HG02759 (cell line): ENCODE data around the gene MRPL10.

Experiments
- ATAC-seq: cut with Tn5 transposase; IDR thresholded peaks from one replicate; pipeline ENCODE4 v1.9.1; 2021; ENCODE audit warnings: mild to moderate bottlenecking, moderate library complexity; ENCODE audit not compliant: unreplicated experiment

The MRPL10 gene

GRCh38 chr17:47815106-47815918 lies 16.0 kb downstream of the MRPL10 start:
- ATAC-seq: no peak

DNA sequence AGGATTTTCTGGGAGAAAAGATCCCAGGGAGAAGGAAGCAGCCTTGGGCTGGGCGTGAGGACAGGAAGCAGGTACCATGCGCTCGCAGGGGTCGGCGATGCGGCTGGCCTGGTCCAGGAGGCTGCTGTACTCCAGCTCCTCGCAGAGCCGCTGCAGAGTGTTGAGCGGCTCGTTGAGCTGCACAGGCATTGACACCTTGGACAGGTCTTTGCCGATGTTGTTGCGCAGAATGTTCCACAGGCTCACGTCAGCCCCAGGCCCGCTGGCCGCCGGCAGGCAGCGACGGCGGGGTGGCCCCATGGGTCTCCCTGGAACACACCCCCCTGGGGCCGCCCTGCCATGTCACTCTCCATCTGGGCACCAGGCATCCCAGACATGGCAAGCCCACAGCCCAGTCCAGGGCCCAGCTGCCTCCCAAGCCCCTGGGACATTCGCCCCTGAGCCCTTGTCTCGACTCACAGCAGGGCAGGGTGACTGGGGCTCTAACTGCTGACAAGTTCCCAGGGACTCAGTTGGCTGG lies 17.8 kb downstream of the MRPL10 start:
- ATAC-seq: no peak

- no peak for ATAC-seq
These were observed 18.3 kb downstream of the MRPL10 start for GRCh38 chr17:47813077-47813476.

DNA sequence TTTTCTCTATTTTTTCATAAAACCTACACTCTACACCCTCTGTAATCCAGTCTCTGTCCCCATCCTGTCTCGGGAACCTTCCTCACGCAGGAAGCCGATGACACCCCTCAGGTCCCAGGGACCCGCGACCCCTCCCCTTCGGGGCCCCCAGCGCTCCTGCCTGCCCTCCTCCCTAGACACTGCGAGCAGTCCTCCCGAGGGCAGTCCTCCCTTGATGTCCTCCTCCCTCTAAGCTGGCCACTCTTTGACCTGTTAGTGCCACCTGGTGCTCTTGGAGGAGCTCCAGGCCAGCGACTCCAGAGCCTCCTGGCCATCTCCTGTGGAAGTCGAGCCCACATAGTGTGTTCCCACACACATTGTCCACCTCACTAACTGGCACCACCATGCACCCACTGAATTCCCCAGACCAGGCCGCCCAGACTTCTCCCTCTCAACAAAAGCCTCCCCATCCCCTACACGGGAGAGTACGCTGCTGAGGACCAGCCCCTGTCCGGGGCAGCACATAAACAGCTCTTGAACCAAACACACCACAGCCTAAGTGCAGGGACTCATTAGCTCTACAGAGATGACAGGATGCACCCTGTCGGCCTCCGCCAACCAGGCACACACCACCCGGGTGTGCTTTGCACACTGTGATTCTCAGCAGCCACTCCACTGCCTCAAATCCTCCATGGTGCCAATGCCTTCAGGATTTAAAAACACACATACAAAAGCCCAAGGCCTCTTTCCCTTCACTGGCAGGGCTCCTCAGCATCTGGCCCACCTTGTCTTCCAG lies 19.0 kb downstream of the MRPL10 start:
- ATAC-seq: no peak

DNA sequence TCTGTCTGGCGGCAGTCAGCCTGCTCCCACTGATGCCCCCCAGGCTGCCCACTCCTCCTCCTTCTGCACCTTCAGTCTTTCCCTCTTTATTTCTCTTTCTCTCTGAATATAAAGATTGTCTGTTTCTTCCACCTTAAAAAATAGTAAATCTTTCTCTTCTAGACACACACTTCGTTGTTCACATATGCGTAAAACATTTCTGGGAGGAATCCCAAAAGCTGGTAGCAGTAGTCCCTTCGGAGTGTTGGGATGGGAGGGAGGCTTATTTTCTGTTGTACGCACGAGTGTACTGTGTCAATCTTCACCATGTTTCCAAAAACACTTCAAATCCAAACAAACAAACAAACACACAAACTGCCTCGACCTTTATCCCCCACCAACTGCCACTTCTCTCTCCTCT lies 19.6 kb downstream of the MRPL10 start:
- ATAC-seq: no peak

DNA sequence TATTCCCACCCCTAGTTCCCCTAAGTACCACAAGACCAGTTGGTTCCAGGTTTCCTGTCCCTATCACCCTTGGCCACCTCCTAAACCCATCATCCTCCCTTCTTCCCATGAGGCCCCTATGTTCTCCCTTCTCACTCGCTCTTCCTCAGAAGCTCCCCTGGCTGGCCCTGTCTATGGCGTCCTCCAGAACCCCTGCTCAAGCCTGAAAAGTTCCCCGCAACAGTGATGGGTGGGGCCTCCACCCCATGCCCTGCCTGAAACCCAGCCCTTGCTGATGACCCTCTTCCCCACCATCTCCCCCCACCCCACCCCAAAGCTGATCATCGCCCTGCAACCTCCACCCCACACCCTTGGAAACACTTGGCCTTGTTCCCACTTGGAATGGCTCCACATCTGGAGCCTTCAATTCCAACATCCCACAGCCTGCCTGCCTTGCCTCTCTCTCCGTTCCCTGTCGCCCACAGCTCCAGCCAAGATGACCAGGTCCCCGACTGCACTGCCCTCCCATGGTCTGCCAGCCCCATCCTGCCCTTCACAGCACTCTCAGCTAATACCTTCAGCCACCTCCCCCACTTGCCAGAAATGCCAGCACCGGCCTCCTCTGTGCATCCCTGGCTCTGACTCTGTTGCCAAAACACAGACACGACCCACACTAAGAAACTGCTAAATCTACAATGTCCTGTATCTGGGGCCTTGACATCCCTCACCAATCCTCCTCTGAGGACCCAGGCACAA lies 20.3 kb downstream of the MRPL10 start:
- no peak for ATAC-seq

DNA sequence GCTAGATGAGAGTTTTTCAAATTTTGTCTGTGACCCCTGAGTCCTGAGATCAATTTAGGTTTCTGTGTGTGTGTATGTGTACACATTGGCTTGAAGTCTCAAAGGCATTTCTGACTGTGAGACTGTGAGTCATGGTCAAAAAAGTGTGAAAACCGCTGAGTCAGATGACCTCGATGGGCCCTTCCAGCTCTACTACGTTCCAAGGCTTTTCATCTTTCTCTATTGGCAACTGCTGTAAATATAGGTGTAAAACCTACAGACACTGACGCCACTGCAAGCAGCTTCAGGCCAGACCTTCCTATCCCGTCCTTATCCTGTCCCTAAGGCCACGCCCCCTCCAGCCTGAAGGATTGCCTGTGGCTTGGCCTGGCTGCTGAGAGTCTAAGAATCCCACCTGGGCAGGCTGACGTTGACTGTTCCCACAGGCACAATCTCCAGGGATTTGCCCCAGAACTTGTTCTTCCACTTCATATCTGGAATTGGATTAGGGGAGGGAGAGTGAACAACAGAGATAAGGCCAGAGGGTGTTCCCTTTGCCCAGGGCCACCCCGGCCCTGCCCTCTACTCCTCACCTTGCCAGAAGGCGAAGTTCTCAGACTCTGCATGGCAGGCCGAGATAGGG lies 21.0 kb downstream of the MRPL10 start:
- ATAC-seq: no peak

DNA sequence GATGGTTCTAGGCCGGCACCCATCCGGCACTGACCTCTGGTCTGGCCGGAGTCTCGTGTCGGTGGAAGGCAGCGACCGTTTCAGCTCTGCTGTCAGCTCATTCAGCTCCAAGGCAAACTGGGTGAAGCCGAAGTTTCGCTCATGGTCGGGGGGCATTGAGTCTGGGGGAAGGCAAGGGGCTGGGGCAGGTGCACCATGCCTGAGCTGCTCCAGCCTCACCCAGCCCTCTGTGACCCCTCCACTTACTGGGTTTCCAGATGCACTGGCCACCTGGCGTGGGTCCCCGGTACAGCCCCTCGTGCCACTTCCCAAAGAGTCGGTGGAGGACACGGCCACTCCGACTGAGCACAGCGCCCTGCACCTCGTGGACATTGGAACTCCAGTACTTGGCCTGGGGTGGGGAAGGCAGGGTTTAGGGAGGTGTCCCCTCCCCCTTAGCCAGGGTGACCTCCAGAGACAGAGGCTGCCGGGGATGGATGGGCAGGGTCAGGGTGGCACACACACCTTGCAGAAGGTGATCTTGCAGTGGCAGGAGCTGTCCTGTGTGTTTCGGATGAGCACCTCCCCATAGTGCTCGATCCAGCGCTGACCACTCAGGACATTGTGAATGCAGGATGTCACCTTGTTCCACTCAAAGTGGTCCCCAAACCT lies 22.4 kb downstream of the MRPL10 start:
- no peak for ATAC-seq

- ATAC-seq: no peak
These were observed 23.1 kb downstream of the MRPL10 start for GRCh38 chr17:47808036-47808829.

DNA sequence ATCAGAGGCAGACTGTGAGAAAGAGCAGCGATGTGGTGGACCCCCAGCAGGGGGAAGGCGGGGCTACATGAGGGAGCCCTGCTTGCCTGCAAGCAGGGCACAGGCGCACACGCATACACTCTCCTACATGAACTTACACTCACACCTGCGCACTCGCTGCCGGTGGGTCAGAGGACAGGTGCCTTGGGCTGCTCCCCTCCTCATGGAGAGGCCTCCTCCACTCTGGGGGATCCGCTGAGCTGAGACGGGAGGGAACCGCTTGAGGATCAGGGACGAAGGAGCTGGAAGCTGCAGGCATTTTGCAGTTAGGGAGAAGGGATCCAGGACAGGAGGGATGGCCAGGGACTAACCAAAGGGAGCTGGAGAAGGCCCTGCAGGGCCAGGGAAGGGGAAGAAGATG lies 23.9 kb downstream of the MRPL10 start:
- no peak for ATAC-seq

- no peak for ATAC-seq
These were observed 24.5 kb downstream of the MRPL10 start for GRCh38 chr17:47806913-47807255.

GRCh38 chr17:47806026-47806912 lies 25.1 kb downstream of the MRPL10 start:
- no peak for ATAC-seq

DNA sequence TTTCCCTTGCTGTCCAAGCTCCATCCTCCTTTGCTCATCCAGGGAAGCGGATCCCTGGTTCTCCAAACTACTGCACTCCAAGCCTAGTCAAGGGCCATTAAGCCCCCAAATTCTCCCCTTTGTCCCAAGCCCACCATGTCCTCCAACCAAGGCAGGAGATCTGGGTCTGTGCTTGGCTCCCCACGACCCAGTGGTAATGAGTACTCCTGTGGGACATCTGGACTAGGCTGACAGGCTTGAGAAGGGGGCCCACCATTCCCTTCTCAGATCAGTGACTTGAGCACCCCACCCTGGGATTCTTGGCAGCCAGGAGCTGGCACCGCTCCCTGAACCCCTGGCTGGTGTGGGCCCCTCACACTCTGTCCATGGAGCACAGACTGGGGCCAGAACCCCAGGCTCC lies 26.9 kb downstream of the MRPL10 start:
- ATAC-seq: no peak

DNA sequence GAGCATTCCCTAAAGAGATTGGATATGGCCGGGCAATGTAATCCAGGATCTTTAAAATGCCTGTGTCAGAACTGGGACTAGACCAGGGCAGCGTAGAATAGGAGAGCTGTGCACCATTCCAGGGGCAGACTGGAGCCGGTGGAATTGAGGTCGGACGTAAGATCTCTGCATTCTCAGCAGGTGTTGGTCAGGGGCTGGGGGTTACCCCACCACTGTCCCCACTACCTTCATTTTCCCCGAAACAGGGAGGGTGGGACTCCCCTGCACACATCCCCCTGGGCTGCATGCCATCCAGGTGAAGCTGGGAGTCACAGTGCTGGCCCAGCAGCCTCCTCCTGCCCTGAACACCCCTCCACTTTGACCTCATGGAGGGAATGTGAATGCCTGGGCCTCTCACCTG lies 27.6 kb downstream of the MRPL10 start:
- ATAC-seq: no peak

- ATAC-seq: no peak
These were observed 28.1 kb downstream of the MRPL10 start for GRCh38 chr17:47803201-47803600.

GRCh38 chr17:47802341-47803022 lies 28.9 kb downstream of the MRPL10 start:
- no peak for ATAC-seq

DNA sequence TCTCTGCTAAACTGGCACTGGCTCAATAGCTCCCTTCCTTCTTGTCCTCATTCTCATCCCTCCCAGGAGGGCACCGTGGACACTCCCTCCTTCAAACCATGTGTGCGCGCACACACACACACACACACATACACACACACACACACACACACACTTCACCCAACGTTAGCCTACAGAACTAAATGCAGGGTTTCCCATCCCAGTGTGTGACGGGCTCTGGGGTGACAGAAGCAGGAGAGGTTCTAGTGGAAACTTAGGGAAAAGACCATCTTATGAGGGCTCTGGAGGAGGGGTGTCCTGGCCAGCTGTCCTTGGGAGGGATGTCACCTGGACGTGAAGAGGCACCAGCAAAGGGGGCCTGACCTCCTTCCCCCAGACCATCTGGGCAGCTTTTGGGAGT lies 29.4 kb downstream of the MRPL10 start:
- no peak for ATAC-seq

DNA sequence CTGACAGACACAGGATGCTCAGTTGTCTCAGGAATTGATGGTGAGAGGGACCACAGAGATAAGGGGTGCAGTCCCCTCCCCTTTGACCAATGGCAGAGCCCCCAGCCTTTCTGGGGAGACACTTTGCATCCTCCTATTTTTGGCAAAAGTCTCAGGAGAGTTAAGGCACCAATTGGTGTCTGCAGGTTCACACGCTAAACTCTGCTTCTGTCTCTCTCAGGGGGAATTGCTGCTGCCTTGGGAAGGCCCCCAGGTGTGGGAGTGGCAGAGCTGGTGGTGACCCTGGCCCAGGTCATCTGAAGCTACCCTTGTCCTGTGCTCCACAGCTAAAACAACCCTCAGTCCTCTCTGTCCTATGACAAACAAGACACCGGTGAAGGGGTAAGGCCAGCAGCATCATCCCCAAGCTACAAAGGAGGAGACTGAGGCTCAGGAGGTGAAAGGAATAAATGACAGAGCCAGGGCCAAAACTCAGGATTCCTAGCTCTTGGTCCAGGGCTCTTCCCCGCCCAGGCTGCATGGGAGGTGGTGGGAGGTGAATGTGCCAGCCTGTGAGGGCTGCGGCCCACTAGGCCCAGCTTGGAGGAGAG lies 30.1 kb downstream of the MRPL10 start:
- ATAC-seq: no peak
